ENCODE data around the gene SUV39H1.
A peak's percentile ranks its signal among the peaks of the same experiment; 100 is the strongest.

The SUV39H1 gene

DNA sequence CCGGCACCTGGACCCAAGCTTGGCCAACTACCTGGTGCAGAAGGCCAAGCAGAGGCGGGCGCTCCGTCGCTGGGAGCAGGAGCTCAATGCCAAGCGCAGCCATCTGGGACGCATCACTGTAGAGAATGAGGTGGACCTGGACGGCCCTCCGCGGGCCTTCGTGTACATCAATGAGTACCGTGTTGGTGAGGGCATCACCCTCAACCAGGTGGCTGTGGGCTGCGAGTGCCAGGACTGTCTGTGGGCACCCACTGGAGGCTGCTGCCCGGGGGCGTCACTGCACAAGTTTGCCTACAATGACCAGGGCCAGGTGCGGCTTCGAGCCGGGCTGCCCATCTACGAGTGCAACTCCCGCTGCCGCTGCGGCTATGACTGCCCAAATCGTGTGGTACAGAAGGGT is 3.7 kb downstream of the SUV39H1 start:
- Histone ChIP-seq H3K4me3 (ENCODE audit: low read depth, low read length) (no peak overlapping the region), H3K9me3 (ENCODE audit: control insufficient read depth, insufficient read depth, low read depth, low read length) (no peaks in the 10 kb centered on the region), H3K4me1 (ENCODE audit: control insufficient read depth, insufficient read depth, low read length) (no peaks in the 10 kb centered on the region), H3K36me3 (ENCODE audit: control insufficient read depth in 2 of 2, insufficient read depth in 1 of 2, low read length in 2 of 2) (peaks cover 0 to 69% of the 10 kb centered on the region in 2 experiments; a peak in 2 of 3 replicates), H3K27ac (ENCODE audit: extremely low read depth, low read depth, low read length) (no peak overlapping the region)
- POLR2A ChIA-PET, result interaction anchor here (0.6 to 1.2 kb wide), 2 partner anchors 11 to 119 kb away, joined by 3 read pairs; no protein-coding TSS in a partner anchor
- TF ChIP-seq ZNF555 (tag by site-specific recombination; conservative IDR thresholded peaks at IDR 0.05), result no peak
- TF ChIP-seq, protein P1, sequence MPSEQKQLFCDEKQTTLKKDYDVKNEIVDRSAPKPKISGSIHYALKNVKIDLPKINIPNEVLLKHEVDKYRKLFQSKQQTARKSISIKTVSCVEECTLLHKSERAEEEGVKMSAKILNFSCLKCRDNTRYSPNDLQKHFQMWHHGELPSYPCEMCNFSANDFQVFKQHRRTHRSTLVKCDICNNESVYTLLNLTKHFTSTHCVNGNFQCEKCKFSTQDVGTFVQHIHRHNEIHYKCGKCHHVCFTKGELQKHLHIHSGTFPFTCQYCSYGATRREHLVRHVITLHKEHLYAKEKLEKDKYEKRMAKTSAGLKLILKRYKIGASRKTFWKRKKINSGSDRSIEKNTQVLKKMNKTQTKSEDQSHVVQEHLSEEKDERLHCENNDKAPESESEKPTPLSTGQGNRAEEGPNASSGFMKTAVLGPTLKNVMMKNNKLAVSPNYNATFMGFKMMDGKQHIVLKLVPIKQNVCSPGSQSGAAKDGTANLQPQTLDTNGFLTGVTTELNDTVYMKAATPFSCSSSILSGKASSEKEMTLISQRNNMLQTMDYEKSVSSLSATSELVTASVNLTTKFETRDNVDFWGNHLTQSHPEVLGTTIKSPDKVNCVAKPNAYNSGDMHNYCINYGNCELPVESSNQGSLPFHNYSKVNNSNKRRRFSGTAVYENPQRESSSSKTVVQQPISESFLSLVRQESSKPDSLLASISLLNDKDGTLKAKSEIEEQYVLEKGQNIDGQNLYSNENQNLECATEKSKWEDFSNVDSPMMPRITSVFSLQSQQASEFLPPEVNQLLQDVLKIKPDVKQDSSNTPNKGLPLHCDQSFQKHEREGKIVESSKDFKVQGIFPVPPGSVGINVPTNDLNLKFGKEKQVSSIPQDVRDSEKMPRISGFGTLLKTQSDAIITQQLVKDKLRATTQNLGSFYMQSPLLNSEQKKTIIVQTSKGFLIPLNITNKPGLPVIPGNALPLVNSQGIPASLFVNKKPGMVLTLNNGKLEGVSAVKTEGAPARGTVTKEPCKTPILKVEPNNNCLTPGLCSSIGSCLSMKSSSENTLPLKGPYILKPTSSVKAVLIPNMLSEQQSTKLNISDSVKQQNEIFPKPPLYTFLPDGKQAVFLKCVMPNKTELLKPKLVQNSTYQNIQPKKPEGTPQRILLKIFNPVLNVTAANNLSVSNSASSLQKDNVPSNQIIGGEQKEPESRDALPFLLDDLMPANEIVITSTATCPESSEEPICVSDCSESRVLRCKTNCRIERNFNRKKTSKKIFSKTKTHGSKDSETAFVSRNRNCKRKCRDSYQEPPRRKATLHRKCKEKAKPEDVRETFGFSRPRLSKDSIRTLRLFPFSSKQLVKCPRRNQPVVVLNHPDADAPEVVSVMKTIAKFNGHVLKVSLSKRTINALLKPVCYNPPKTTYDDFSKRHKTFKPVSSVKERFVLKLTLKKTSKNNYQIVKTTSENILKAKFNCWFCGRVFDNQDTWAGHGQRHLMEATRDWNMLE (tag by site-specific recombination; conservative IDR thresholded peaks at IDR 0.05; ENCODE audit: low read depth), result no peak
- no peak for TF ChIP-seq ZNF747 (tag by site-specific recombination; IDR thresholded peaks at IDR 0.05)
- no peak for TF ChIP-seq PRDM1 (tag by site-specific recombination; IDR thresholded peaks at IDR 0.05)
- no peak for TF ChIP-seq ZNF121 (tag by site-specific recombination; IDR thresholded peaks at IDR 0.05)
- TF ChIP-seq GLIS1 (tag by site-specific recombination; IDR thresholded peaks at IDR 0.05), result no peak
- TF ChIP-seq TRIM28 (IDR thresholded peaks at IDR 0.05; ENCODE audit: borderline replicate concordance, low read length), result no peak
- no peak for TF ChIP-seq ZNF654 (tag by site-specific recombination; IDR thresholded peaks at IDR 0.05; ENCODE audit: low read depth)
- no peak for TF ChIP-seq GLI4 (tag by site-specific recombination; IDR thresholded peaks at IDR 0.05)
- CTCF ChIA-PET, result no interaction called here

- ChIA-PET CTCF (no interaction called here), POLR2A (interaction anchor here (1.2 kb wide), 1 partner anchor 11 kb away, joined by 3 read pairs; no protein-coding TSS in a partner anchor)
- H3K36me3 ChIP-seq (ENCODE audit: control insufficient read depth in 2 of 2, insufficient read depth in 1 of 2, low read length in 2 of 2), result peaks cover 0 to 77% of the 10 kb centered on the region in 2 experiments; a peak in 2 of 3 replicates
- H3K27ac ChIP-seq (ENCODE audit: extremely low read depth, low read depth, low read length), result no peak overlapping the region
- TF ChIP-seq, protein P2, sequence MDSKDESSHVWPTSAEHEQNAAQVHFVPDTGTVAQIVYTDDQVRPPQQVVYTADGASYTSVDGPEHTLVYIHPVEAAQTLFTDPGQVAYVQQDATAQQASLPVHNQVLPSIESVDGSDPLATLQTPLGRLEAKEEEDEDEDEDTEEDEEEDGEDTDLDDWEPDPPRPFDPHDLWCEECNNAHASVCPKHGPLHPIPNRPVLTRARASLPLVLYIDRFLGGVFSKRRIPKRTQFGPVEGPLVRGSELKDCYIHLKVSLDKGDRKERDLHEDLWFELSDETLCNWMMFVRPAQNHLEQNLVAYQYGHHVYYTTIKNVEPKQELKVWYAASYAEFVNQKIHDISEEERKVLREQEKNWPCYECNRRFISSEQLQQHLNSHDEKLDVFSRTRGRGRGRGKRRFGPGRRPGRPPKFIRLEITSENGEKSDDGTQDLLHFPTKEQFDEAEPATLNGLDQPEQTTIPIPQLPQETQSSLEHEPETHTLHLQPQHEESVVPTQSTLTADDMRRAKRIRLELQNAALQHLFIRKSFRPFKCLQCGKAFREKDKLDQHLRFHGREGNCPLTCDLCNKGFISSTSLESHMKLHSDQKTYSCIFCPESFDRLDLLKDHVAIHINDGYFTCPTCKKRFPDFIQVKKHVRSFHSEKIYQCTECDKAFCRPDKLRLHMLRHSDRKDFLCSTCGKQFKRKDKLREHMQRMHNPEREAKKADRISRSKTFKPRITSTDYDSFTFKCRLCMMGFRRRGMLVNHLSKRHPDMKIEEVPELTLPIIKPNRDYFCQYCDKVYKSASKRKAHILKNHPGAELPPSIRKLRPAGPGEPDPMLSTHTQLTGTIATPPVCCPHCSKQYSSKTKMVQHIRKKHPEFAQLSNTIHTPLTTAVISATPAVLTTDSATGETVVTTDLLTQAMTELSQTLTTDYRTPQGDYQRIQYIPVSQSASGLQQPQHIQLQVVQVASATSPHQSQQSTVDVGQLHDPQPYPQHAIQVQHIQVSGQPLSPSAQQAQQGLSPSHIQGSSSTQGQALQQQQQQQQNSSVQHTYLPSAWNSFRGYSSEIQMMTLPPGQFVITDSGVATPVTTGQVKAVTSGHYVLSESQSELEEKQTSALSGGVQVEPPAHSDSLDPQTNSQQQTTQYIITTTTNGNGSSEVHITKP (tag by site-specific recombination; IDR thresholded peaks at IDR 0.05), result peak; percentile 57
- TF ChIP-seq, protein P3, sequence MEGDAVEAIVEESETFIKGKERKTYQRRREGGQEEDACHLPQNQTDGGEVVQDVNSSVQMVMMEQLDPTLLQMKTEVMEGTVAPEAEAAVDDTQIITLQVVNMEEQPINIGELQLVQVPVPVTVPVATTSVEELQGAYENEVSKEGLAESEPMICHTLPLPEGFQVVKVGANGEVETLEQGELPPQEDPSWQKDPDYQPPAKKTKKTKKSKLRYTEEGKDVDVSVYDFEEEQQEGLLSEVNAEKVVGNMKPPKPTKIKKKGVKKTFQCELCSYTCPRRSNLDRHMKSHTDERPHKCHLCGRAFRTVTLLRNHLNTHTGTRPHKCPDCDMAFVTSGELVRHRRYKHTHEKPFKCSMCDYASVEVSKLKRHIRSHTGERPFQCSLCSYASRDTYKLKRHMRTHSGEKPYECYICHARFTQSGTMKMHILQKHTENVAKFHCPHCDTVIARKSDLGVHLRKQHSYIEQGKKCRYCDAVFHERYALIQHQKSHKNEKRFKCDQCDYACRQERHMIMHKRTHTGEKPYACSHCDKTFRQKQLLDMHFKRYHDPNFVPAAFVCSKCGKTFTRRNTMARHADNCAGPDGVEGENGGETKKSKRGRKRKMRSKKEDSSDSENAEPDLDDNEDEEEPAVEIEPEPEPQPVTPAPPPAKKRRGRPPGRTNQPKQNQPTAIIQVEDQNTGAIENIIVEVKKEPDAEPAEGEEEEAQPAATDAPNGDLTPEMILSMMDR (tag by site-specific recombination; IDR thresholded peaks at IDR 0.05), result no peak
- H3K4me1 ChIP-seq (ENCODE audit: control insufficient read depth, insufficient read depth, low read length), result no peaks in the 10 kb centered on the region
- H3K4me3 ChIP-seq (ENCODE audit: low read depth, low read length), result no peak overlapping the region
- no peaks in the 10 kb centered on the region for H3K9me3 ChIP-seq (ENCODE audit: control insufficient read depth, insufficient read depth, low read depth, low read length)
Observed at GRCh38 chrX:48700951-48701653, 4.6 kb downstream of the SUV39H1 start.
